ENCODE data around the gene BRME1. TPM values are rescaled to one million over a fixed set of nuclear protein-coding genes. Genes with fewer than 3 reads are reported as not detected.

Gene BRME1
- total RNA-seq, 4 donors from 2014 or later: 4.8 to 7.7 (median 5.8) TPM; not detected in 1

GRCh38 chr19:13888281-13888680 lies 17.6 kb downstream of the BRME1 start:
- TF ChIP-seq POLR2A (IDR thresholded peaks at IDR 0.05) (no peak), CTCF (IDR thresholded peaks at IDR 0.05) (no peak)
- H3K4me1 ChIP-seq: no peaks in the 10 kb centered on the region
- H3K36me3 ChIP-seq: no peaks in the 10 kb centered on the region
- intact Hi-C loops (cut with DNase I; ENCODE audit: low total_unique reads): no loop called here
- DNase-seq: no peak
- H3K9me3 ChIP-seq: no peaks in the 10 kb centered on the region
- H3K27ac ChIP-seq: no peak overlapping the region
- no peaks in the 10 kb centered on the region for H3K27me3 ChIP-seq
- no peak overlapping the region for H3K4me3 ChIP-seq

- intact Hi-C loops (cut with DNase I; ENCODE audit: low total_unique reads): no loop called here
- Histone ChIP-seq H3K4me3 (no peak overlapping the region), H3K27me3 (no peaks in the 10 kb centered on the region), H3K27ac (no peak overlapping the region), H3K36me3 (no peaks in the 10 kb centered on the region), H3K9me3 (no peaks in the 10 kb centered on the region), H3K4me1 (no peaks in the 10 kb centered on the region)
- TF ChIP-seq CTCF (IDR thresholded peaks at IDR 0.05) (no peak), POLR2A (IDR thresholded peaks at IDR 0.05) (no peak)
- DNase-seq: no peak
Observed at GRCh38 chr19:13887517-13887916, 18.4 kb downstream of the BRME1 start.

- no peak overlapping the region for H3K4me3 ChIP-seq
- no peak for DNase-seq
- H3K4me1 ChIP-seq: no peaks in the 10 kb centered on the region
- no peaks in the 10 kb centered on the region for H3K27me3 ChIP-seq
- H3K27ac ChIP-seq: no peak overlapping the region
- H3K9me3 ChIP-seq: no peaks in the 10 kb centered on the region
- no peak for TF ChIP-seq CTCF (IDR thresholded peaks at IDR 0.05)
- TF ChIP-seq POLR2A (IDR thresholded peaks at IDR 0.05): no peak
- intact Hi-C loops (cut with DNase I; ENCODE audit: low total_unique reads): no loop called here
- H3K36me3 ChIP-seq: no peaks in the 10 kb centered on the region
Observed at GRCh38 chr19:13887018-13887436, 18.9 kb downstream of the BRME1 start.

GRCh38 chr19:13885826-13886365 lies 20.0 kb downstream of the BRME1 start:
- H3K27ac ChIP-seq: no peak overlapping the region
- no peaks in the 10 kb centered on the region for H3K4me1 ChIP-seq
- H3K4me3 ChIP-seq: no peak overlapping the region
- no peak for TF ChIP-seq POLR2A (IDR thresholded peaks at IDR 0.05)
- TF ChIP-seq CTCF (IDR thresholded peaks at IDR 0.05): no peak
- no peaks in the 10 kb centered on the region for H3K9me3 ChIP-seq
- no peaks in the 10 kb centered on the region for H3K27me3 ChIP-seq
- intact Hi-C loops (cut with DNase I; ENCODE audit: low total_unique reads): loop anchor here (2.0 kb wide), 1 partner anchor 187 kb away; the partner anchor contains the start of gene MISP3
- no peaks in the 10 kb centered on the region for H3K36me3 ChIP-seq
- no peak for DNase-seq

GRCh38 chr19:13884726-13885591 lies 21.0 kb downstream of the BRME1 start:
- intact Hi-C loops (cut with DNase I; ENCODE audit: low total_unique reads): loop anchor here (2.0 kb wide), 1 partner anchor 188 kb away; the partner anchor contains the start of gene MISP3
- Histone ChIP-seq H3K4me1 (no peaks in the 10 kb centered on the region), H3K27ac (no peak overlapping the region), H3K27me3 (no peaks in the 10 kb centered on the region), H3K9me3 (no peaks in the 10 kb centered on the region), H3K4me3 (no peak overlapping the region), H3K36me3 (no peaks in the 10 kb centered on the region)
- DNase-seq: no peak
- TF ChIP-seq CTCF (IDR thresholded peaks at IDR 0.05) (no peak), POLR2A (IDR thresholded peaks at IDR 0.05) (no peak)

Measured in uterus (tissue), 4 donors.